Measurements from ENCODE around the gene TMEM175.

- TF ChIP-seq CTCF (IDR thresholded peaks at IDR 0.05; ENCODE audit: insufficient read depth, low read length) (no peak), POLR2AphosphoS5 (IDR thresholded peaks at IDR 0.05; ENCODE audit: low read depth) (no peak), REST (IDR thresholded peaks at IDR 0.05; ENCODE audit: insufficient replicate concordance, low read depth) (no peak), SPI1 (IDR thresholded peaks at IDR 0.05; ENCODE audit: borderline replicate concordance, low read depth) (no peak)
Measured at GRCh38 chr4:1001561-1002130, 69.4 kb downstream of the TMEM175 start.

All from HL-60 (cell line).